Endometrial microvascular endothelial cells (primary cell): Measurements from ENCODE around the gene EDEM2. TPM values are rescaled to one million over a fixed set of nuclear protein-coding genes. Genes with fewer than 3 reads are reported as not detected.
"Not testable (repeated sequence)": the region's sequence is repeated elsewhere in the genome, so short reads cannot be mapped to it uniquely, and the experiment has no call there.

Experiments
- in situ Hi-C: cut with HindIII; loops from 2 replicates; pipeline ENCODE4 v1.10.0; 2017; ENCODE audit warnings: low sequenced_read_pairs, low pct_unique_long_range_greater_than_20kb; ENCODE audit errors: inconsistent ontology term
- total RNA-seq: library from RNA; depleted of rRNA; stranded (reverse); fragments of >200 nt; gene quantifications from one replicate; pipeline ENCODE4 v1.2.3, GENCODE V29; 2015; ENCODE audit errors: inconsistent ontology term

The EDEM2 gene
- total RNA-seq, 1 donor from 2014 or later: 67.7 TPM

DNA sequence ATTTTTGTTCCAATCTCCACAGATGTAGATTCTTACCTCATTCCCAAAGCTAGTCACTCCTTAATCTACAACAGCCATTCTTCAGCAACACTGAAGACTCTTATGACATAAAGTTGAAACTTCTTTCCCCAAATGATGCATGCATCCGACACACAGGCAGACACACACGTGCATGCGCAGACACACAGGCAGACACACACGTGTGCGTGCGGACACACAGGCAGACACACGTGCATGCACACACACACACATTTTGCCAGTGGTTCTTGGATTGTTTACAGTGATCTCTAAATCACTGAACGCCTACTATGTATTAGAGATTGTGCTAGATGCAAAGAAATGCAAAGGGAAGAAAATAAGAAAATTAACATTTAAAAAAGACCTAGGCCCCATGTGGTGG, 45.5 kb downstream of the EDEM2 start:
- in situ Hi-C loops: no loop called here

GRCh38 chr20:35093267-35093884, 53.8 kb downstream of the EDEM2 start:
- in situ Hi-C loops: no loop called here

GRCh38 chr20:35092524-35093266, 54.4 kb downstream of the EDEM2 start, which contains the start of gene TRPC4AP:
Gene TRPC4AP, minus strand, starts transcription at chr20:35092807. Its CDS starts 26 bp downstream, at chr20:35092781.
- in situ Hi-C loops: no loop called here

DNA sequence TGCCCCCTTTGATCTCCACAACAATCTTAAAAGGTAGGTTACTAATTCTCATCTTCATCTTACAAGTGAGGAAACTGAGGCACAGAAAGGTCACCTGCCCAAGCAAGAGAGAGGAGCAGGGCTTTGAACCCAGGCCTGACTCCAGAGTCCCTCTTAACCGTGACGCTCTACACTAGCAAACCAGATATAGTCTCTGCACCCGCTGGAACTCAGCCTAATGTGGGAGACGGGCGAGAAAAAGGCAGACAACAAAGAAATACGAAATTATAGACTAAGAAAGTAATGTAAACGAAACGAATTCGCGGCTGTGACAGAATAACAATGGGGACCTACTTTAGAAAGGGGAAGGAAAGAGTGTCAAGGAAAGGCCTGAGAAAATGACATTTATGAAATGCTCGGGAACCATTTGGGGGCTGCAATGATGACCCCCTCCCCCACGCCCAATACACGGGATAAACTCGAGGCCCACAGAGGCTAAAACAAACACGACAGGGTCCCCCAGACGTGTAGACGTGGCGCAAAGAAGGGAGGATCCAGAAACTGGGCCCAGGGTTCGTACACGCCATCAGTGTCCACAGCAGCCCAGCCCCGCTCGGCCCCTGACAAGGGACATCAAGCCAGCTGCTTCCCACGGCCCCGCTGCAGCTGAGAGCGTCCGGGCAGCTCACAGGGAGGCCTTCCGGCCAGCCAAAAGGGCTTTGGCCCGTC, 55.2 kb downstream of the EDEM2 start:
- in situ Hi-C loops: no loop called here

DNA sequence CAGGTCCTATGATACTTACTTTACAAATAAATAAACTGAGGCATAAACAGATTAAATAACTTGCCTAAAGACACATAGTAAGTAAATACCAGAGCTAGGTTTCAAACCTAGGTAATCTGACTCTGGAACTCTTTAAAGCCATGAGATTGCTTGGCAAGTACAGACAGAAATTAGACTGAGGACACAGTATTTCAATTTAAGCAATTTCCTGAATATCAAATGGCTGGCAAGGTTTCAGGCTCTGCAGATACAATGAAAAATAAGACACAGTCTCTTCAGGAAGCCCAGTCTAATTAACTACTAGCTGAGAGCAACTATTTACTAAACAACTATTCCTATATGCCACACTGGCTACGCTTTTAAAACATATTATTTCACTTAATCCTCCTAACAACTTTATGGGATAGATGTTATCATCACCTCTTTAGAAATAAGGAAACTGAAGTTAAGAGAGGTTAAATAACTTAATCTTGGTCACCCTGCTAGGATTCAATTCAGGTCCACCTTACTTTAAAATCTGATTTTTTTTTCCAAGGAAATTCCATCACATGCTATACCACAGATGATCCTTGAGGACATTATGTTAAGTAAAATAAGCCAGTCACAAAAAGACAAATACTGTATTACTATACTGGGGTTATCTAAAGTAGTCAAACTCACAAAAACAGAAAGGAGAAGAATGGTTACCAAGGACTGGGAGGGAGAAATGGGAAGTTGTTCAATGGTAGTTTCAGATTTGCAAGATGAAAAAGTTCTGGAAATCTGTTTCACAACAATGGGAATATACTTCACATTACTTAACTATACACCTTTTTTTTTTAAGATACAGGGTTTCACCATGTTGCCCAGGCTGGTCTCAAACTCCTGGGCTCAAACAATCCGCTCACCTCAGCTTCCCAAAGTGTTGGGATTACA, 58.6 kb downstream of the EDEM2 start:
- in situ Hi-C loops: no loop called here

DNA sequence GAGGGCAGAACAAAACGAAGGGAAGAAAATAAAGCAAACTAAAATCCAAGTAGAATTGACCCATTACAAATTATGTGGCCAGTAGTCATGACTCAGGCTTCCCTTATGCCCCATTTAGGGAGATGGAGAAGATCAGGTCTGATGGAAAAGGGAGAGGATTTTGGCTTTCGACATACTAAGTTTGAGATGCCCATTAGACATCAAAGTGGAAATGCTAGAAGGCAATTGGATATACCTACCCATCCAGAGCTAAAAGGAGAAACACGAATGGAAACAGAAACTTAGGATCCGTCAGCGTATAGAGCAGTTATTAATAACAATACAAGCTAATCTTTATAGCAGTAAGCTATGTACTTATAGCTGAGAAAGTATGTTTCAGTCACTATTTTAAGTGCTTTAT, 59.3 kb downstream of the EDEM2 start:
- in situ Hi-C loops: no loop called here

- in situ Hi-C loops: no loop called here
These were observed 59.8 kb downstream of the EDEM2 start for GRCh38 chr20:35087355-35087754.

GRCh38 chr20:35085477-35086225, 61.5 kb downstream of the EDEM2 start:
- in situ Hi-C loops: no loop called here

GRCh38 chr20:35084998-35085397, 62.1 kb downstream of the EDEM2 start:
- in situ Hi-C loops: no loop called here

DNA sequence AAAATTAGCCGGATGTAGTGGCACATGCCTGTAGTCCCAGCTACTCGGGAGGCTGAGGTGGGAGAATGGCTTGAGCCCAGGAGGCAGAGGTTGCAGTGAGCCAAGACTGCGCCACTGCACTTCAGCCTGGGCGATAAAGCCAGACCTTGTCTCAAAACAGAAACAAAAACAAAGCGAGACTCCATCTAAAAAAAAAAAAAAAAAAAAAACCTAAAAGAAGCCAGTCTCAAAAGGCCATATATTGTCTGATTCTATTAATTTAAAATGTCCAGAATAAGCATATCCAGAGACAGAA, 66.8 kb downstream of the EDEM2 start:
- in situ Hi-C loops: not testable (repeated sequence)

DNA sequence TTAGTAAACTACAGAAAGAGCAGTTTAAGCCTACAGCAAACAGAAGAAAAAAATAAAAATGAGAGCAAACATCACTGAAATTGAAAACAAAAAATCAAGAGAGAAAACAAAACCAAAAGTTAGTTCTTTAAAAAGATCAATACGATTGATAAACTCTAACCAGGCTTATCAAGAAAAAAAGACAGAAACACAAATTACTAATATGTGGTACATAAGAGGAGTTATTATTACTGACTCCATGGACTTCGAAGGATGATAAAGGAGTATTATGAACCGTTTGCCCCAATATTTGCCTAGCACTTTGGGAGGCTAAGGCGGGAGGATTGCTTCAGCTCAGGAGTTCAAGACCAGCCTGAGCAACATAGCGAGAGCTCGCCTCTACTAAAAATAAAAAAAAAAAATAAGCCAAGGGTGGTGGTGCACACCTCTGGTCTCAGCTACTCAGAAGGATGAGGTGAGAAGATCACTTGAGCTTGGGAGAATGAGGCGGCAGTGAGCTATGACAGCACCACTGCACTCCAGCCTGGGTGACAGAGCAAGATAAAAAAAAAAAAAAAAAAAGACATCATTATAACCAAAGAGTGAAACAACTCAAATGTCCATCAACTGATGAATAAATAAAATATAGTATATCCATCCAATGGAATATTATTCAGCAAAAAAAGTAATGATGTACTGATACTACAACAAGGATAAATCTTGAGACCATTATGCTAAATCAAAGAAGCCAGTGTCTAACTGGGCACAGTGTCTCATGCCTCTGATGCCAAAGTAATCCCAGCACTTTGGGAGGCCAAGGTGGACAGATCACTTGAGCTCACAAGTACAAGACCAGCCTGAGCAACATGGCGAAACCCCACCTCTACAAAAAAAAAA, 67.4 kb downstream of the EDEM2 start:
- in situ Hi-C loops: no loop called here

GRCh38 chr20:35077872-35078271, 69.3 kb downstream of the EDEM2 start:
- in situ Hi-C loops: no loop called here

DNA sequence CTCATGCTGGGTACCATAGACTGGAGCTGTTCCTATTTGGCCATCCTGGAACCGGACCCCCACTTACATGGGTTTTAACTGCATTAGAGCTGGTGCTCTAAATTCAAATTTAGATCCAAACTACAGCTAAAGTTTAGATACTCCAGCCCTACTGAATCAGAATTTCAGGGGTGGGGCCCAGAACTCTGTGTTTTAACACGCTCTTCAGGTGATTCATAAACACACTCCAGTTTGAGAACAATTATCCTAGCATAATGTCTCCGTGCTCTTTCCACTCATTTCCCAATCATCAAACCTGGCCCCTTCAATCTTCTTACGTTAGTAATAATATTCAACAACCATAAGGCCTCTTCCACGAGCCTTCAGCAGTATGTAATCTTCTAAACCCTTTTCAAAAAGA, 69.8 kb downstream of the EDEM2 start:
- in situ Hi-C loops: no loop called here

GRCh38 chr20:35071436-35072153, 75.5 kb downstream of the EDEM2 start:
- in situ Hi-C loops: not testable (repeated sequence)

DNA sequence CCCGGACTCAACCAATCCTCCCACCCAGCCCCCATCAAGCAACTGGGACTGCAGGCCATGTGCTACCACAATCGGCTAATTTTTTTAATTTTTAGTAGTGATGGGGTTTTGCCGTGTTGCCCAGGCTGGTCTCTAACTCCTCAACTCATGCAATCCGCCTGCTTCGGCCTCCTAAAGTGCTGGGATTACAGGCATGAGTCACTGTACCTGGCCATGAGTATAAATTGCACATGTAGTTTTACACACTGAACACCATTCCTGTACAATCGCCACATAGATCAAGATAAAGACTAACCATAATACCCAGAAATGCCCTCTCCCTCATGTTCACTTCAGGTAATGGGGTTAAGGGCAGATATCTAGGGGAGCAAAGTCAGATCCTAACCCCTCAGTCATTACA, 80.9 kb downstream of the EDEM2 start:
- in situ Hi-C loops: no loop called here
